CD4-positive, CD25-positive, alpha-beta regulatory T cell (primary cell): ENCODE results near the gene KRT1. TPM values are rescaled to one million over a fixed set of nuclear protein-coding genes. Genes with fewer than 3 reads are reported as not detected.

Source experiments
- ATAC-seq, 2 donors: fragments of 150-1000 bp; cut with Tn5 transposase; one replicate each; pipeline ENCODE4 v1.10.0; 2021; ENCODE audit warnings: low read depth in 2 of 2, moderate number of reproducible peaks in 2 of 2, moderate library complexity in 1 of 2
- DNase-seq, 3 donors: peaks; one replicate each; pipeline versions ENCODE4 v3.0.0 to v3.0.0-alpha.2; 2012 to 2022; ENCODE audit warnings: mixed read lengths in 1 of 3
- H3K27ac ChIP-seq: one replicate; pipeline ENCODE4 v1.7.0; 2013; ENCODE audit warnings: mild to moderate bottlenecking, low read length; ENCODE audit not compliant: insufficient read depth, poor library complexity, severe bottlenecking
- H3K27me3 ChIP-seq: one replicate; pipeline ENCODE4 v1.7.0; 2013; ENCODE audit warnings: low read length; ENCODE audit not compliant: control insufficient read depth, insufficient read depth
- H3K36me3 ChIP-seq: one replicate; pipeline ENCODE4 v1.7.0; 2013; ENCODE audit warnings: mild to moderate bottlenecking, low read length, moderate library complexity; ENCODE audit not compliant: control insufficient read depth, insufficient read depth
- H3K4me1 ChIP-seq: 2 replicates; pipeline ENCODE4 v1.7.0; 2013; ENCODE audit warnings: mild to moderate bottlenecking, low read length; ENCODE audit not compliant: insufficient read depth, control insufficient read depth, poor library complexity, severe bottlenecking
- H3K4me3 ChIP-seq: one replicate; pipeline ENCODE4 v1.7.0; 2013; ENCODE audit warnings: low read depth, mild to moderate bottlenecking, low read length, moderate library complexity
- H3K9me3 ChIP-seq, 2 experiments: 1 replicate in 1 of 2; 2 replicates in 1 of 2; pipeline ENCODE4 v1.7.0; 2013; ENCODE audit warnings: low read length in 2 of 2, mild to moderate bottlenecking in 1 of 2, moderate library complexity in 1 of 2; ENCODE audit not compliant: control insufficient read depth in 2 of 2
- H3K27ac Mint-ChIP-seq, 3 donors: one replicate each; pipeline ENCODE4 v1.8.0; 2020 to 2022; ENCODE audit warnings: mild to moderate bottlenecking in 3 of 3, mixed read lengths in 3 of 3, moderate library complexity in 2 of 3
- H3K27me3 Mint-ChIP-seq: one replicate; pipeline ENCODE4 v1.8.0; 2022; ENCODE audit warnings: mild to moderate bottlenecking, mixed read lengths
- H3K36me3 Mint-ChIP-seq: one replicate; pipeline ENCODE4 v1.8.0; 2020; ENCODE audit warnings: mixed read lengths
- H3K4me1 Mint-ChIP-seq, 4 donors: one replicate each; pipeline ENCODE4 v1.8.0; 2020 to 2022; ENCODE audit warnings: mixed read lengths in 4 of 4, mild to moderate bottlenecking in 1 of 4
- H3K4me3 Mint-ChIP-seq, 4 donors: one replicate each; pipeline ENCODE4 v1.8.0; 2020 to 2022; ENCODE audit warnings: mild to moderate bottlenecking in 4 of 4, mixed read lengths in 4 of 4, moderate library complexity in 3 of 4
- H3K9me3 Mint-ChIP-seq, 7 donors: one replicate each; pipeline ENCODE4 v1.8.0; 2020 to 2022; ENCODE audit warnings: mixed read lengths in 7 of 7, mild to moderate bottlenecking in 3 of 7, moderate library complexity in 2 of 7
- polyA plus RNA-seq, 4 donors: library from polyadenylated mRNA; unstranded; fragments of 300-500 nt; fragmentation: Illumina TruSeq; gene quantifications; one replicate each; pipeline ENCODE4 v1.2.3, GENCODE V29; 2021
- total RNA-seq: library from RNA; stranded (reverse); gene quantifications from one replicate; pipeline ENCODE4 v1.2.3, GENCODE V29; 2022

Gene KRT1
- total and polyA plus RNA-seq, 5 donors from 2014 or later: 3.3 to 9.9 (median 5.8) TPM; not detected in 1

DNA sequence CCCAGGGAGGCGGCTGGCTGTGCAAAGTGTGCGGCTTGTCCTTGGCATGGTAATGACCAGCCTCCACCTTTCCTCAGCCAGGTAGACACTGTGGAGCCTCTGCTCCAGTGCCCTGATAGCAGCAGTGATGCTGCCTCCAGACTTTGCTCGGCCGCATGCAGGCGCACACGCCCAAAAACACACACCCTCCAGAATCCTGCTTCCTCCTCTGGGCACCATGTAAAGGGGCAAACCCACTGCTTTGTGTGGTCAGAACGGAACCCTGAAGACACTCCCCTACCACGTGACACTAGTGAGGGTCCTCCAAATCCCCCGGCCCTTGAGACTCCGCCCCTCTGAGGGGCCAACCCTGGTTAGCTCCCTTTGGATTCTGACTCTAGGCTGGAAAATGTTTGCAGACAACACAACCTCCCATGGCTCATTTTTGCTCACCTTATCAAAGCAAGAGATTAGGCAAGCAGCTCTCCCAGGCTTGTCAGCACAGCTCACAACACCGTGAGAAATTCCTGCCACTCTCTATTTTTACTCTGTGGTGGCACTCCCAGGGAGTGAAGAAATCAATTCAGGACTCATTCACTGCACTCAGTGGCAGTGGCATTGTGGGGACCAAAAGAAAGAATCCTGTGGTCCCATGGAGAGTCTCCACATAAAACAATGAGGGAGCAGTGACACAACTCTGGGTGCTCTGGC is 18.6 kb upstream of the KRT1 start:
- H3K27ac Mint-ChIP-seq: no peak overlapping the region
- Histone ChIP-seq H3K27me3 (no peaks in the 10 kb centered on the region), H3K4me1 (no peaks in the 10 kb centered on the region), H3K36me3 (no peaks in the 10 kb centered on the region), H3K27ac (no peak overlapping the region), H3K4me3 (no peak overlapping the region), H3K9me3 (no peaks in the 10 kb centered on the region)
- ATAC-seq (no peak), DNase-seq (no peak)
- H3K4me3 Mint-ChIP-seq: no peak overlapping the region
- H3K36me3 Mint-ChIP-seq: no peaks in the 10 kb centered on the region
- peaks cover 0 to 2% (median 0%) of the 10 kb centered on the region in 7 donors for H3K9me3 Mint-ChIP-seq
- peaks cover 13% of the 10 kb centered on the region for H3K27me3 Mint-ChIP-seq
- no peaks in the 10 kb centered on the region for H3K4me1 Mint-ChIP-seq

GRCh38 chr12:52697058-52697582 is 16.9 kb upstream of the KRT1 start:
- Mint-ChIP-seq H3K36me3 (no peaks in the 10 kb centered on the region), H3K9me3 (peaks cover 0 to 2% (median 0%) of the 10 kb centered on the region in 7 donors), H3K27ac (no peak overlapping the region), H3K27me3 (peaks cover 7% of the 10 kb centered on the region), H3K4me3 (no peak overlapping the region), H3K4me1 (peaks cover 0 to 4% (median 0%) of the 10 kb centered on the region in 4 donors)
- no peak for DNase-seq
- no peaks in the 10 kb centered on the region for H3K4me1 ChIP-seq
- no peaks in the 10 kb centered on the region for H3K9me3 ChIP-seq
- peaks cover 6% of the 10 kb centered on the region for H3K27me3 ChIP-seq
- H3K27ac ChIP-seq: no peak overlapping the region
- no peak for ATAC-seq
- H3K36me3 ChIP-seq: no peaks in the 10 kb centered on the region
- H3K4me3 ChIP-seq: no peak overlapping the region

GRCh38 chr12:52696588-52696987 is 16.4 kb upstream of the KRT1 start:
- ATAC-seq (no peak), DNase-seq (no peak)
- peaks cover 10% of the 10 kb centered on the region for H3K27me3 Mint-ChIP-seq

GRCh38 chr12:52695039-52695438 is 14.8 kb upstream of the KRT1 start:
- DNase-seq (no peak), ATAC-seq (no peak)
- Mint-ChIP-seq H3K4me1 (peaks cover 0 to 25% (median 9%) of the 10 kb centered on the region in 4 donors), H3K4me3 (no peak overlapping the region), H3K27me3 (peaks cover 24% of the 10 kb centered on the region), H3K27ac (no peak overlapping the region), H3K9me3 (peaks cover 0 to 2% (median 0%) of the 10 kb centered on the region in 7 donors), H3K36me3 (no peaks in the 10 kb centered on the region)
- Histone ChIP-seq H3K36me3 (no peaks in the 10 kb centered on the region), H3K4me3 (no peak overlapping the region), H3K27me3 (peaks cover 10% of the 10 kb centered on the region), H3K4me1 (peaks cover 13% of the 10 kb centered on the region), H3K9me3 (no peaks in the 10 kb centered on the region), H3K27ac (no peak overlapping the region)

More at GRCh38 chr12:52696588-52696987, 16.4 kb upstream of the KRT1 start:
- Histone ChIP-seq H3K27me3 (peaks cover 10% of the 10 kb centered on the region), H3K36me3 (no peaks in the 10 kb centered on the region), H3K4me1 (peaks cover 2% of the 10 kb centered on the region), H3K27ac (no peak overlapping the region), H3K9me3 (no peaks in the 10 kb centered on the region), H3K4me3 (no peak overlapping the region)
- Mint-ChIP-seq H3K9me3 (peaks cover 0 to 2% (median 0%) of the 10 kb centered on the region in 7 donors), H3K4me3 (no peak overlapping the region), H3K27ac (no peak overlapping the region), H3K36me3 (no peaks in the 10 kb centered on the region), H3K4me1 (peaks cover 0 to 10% (median under 1%) of the 10 kb centered on the region in 4 donors)

- ATAC-seq (no peak), DNase-seq (no peak)
- Mint-ChIP-seq H3K4me1 (peaks cover 0 to 29% (median 9%) of the 10 kb centered on the region in 4 donors), H3K9me3 (peaks cover 0 to 2% (median 0%) of the 10 kb centered on the region in 7 donors), H3K4me3 (no peak overlapping the region), H3K36me3 (no peaks in the 10 kb centered on the region), H3K27ac (no peak overlapping the region), H3K27me3 (peaks cover 26% of the 10 kb centered on the region)
- Histone ChIP-seq H3K27ac (no peak overlapping the region), H3K36me3 (no peaks in the 10 kb centered on the region), H3K27me3 (peaks cover 10% of the 10 kb centered on the region), H3K9me3 (no peaks in the 10 kb centered on the region), H3K4me3 (no peak overlapping the region), H3K4me1 (peaks cover 13% of the 10 kb centered on the region)
Observed at GRCh38 chr12:52694151-52694550, 13.9 kb upstream of the KRT1 start.

- Histone ChIP-seq H3K4me1 (peaks cover 13% of the 10 kb centered on the region), H3K27ac (no peak overlapping the region), H3K36me3 (no peaks in the 10 kb centered on the region), H3K27me3 (peaks cover 10% of the 10 kb centered on the region), H3K9me3 (no peaks in the 10 kb centered on the region), H3K4me3 (no peak overlapping the region)
- Mint-ChIP-seq H3K4me3 (peak overlapping the region in 1 of 4 donors; percentile 62), H3K36me3 (no peaks in the 10 kb centered on the region), H3K4me1 (peaks cover 0 to 30% (median 9%) of the 10 kb centered on the region in 4 donors), H3K27me3 (peaks cover 35% of the 10 kb centered on the region), H3K27ac (no peak overlapping the region), H3K9me3 (peaks cover 0 to 2% (median 0%) of the 10 kb centered on the region in 7 donors)
- DNase-seq (no peak), ATAC-seq (no peak)
Observed at GRCh38 chr12:52693261-52693660, 13.1 kb upstream of the KRT1 start.

GRCh38 chr12:52692254-52692653 is 12.0 kb upstream of the KRT1 start:
- peak overlapping the region in 1 of 3 donors; percentile 15 for H3K27ac Mint-ChIP-seq
- Histone ChIP-seq H3K9me3 (no peaks in the 10 kb centered on the region), H3K27ac (no peak overlapping the region), H3K4me3 (no peak overlapping the region), H3K36me3 (no peaks in the 10 kb centered on the region), H3K4me1 (peaks cover 13% of the 10 kb centered on the region), H3K27me3 (peaks cover 10% of the 10 kb centered on the region)
- no peaks in the 10 kb centered on the region for H3K9me3 Mint-ChIP-seq
- peaks cover 37% of the 10 kb centered on the region for H3K27me3 Mint-ChIP-seq
- peak overlapping the region in 1 of 4 donors; percentile 55 for H3K4me3 Mint-ChIP-seq
- no peak for ATAC-seq
- no peaks in the 10 kb centered on the region for H3K36me3 Mint-ChIP-seq
- H3K4me1 Mint-ChIP-seq: peaks cover 0 to 30% (median 9%) of the 10 kb centered on the region in 4 donors
- DNase-seq: no peak

DNA sequence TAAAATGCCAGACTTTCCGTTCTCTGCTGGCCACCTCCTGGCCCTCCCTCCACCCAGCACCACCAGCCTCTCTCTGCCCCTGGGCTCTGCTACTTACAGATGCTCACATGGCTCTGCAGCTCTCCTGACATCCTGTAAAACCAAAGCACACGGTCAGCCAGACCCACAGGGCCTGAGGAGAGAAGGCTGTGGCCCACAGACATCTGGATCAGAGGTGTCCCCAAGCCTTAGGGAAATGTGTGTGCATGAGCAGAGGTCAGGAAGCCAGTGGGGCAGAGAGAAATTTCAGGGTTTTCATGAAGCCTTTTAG is 11.6 kb upstream of the KRT1 start:
- Mint-ChIP-seq H3K27ac (peak overlapping the region in 2 of 3 donors; percentile 64 to 93), H3K36me3 (no peaks in the 10 kb centered on the region), H3K4me1 (peaks cover 0 to 30% (median 9%) of the 10 kb centered on the region in 4 donors), H3K4me3 (peak overlapping the region in 3 of 4 donors; percentile 53 to 96 (median 92)), H3K9me3 (no peaks in the 10 kb centered on the region), H3K27me3 (peaks cover 37% of the 10 kb centered on the region)
- ATAC-seq: no peak
- peaks cover 10% of the 10 kb centered on the region for H3K27me3 ChIP-seq
- no peak for DNase-seq
- H3K4me1 ChIP-seq: peaks cover 13% of the 10 kb centered on the region
- no peak overlapping the region for H3K27ac ChIP-seq
- H3K4me3 ChIP-seq: peak overlapping the region; percentile 64
- H3K36me3 ChIP-seq: no peaks in the 10 kb centered on the region
- no peaks in the 10 kb centered on the region for H3K9me3 ChIP-seq
